Measurements from ENCODE around the gene LRP2BP. TPM values are rescaled to one million over a fixed set of nuclear protein-coding genes. Genes with fewer than 3 reads are reported as not detected.

The LRP2BP gene
- total RNA-seq, 1 experiment from 2014 or later, result 0.33 TPM

DNA sequence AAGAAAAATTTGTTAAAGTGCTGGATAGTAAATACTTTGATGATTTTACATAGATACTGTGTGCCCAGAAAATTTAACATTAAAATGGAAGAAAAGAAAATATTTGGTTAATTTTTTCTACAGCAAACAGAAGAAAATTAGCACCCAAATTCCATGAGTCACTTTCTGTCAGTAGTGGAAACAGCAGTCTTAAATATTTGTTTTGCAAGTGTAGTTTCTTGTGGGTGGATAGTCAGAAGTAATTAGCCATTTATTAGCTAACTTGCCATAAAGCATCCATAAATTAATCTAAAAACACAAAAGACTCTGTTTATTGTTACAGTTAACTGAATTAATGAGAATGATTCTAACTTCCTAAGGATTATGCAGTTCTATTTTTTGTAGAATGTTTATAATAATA lies 39.7 kb upstream of the LRP2BP start:
- POLR2A ChIA-PET, result no interaction called here
- no peaks in the 10 kb centered on the region for H3K27me3 ChIP-seq (ENCODE audit: control insufficient read depth, insufficient read depth, low read length)
- no peak overlapping the region for H3K27ac ChIP-seq (ENCODE audit: low read length)
- in situ Hi-C loops (cut with HindIII; ENCODE audit: low pct_unique_long_range_greater_than_20kb, low sequenced_read_pairs), result no loop called here
- TF ChIP-seq POLR2AphosphoS5 (IDR thresholded peaks at IDR 0.05; ENCODE audit: low read depth, low read length), result no peak
- TF ChIP-seq, protein P1, sequence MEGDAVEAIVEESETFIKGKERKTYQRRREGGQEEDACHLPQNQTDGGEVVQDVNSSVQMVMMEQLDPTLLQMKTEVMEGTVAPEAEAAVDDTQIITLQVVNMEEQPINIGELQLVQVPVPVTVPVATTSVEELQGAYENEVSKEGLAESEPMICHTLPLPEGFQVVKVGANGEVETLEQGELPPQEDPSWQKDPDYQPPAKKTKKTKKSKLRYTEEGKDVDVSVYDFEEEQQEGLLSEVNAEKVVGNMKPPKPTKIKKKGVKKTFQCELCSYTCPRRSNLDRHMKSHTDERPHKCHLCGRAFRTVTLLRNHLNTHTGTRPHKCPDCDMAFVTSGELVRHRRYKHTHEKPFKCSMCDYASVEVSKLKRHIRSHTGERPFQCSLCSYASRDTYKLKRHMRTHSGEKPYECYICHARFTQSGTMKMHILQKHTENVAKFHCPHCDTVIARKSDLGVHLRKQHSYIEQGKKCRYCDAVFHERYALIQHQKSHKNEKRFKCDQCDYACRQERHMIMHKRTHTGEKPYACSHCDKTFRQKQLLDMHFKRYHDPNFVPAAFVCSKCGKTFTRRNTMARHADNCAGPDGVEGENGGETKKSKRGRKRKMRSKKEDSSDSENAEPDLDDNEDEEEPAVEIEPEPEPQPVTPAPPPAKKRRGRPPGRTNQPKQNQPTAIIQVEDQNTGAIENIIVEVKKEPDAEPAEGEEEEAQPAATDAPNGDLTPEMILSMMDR (IDR thresholded peaks at IDR 0.05), result no peak
- intact Hi-C loops (cut with micrococcal nuclease; ENCODE audit: unreplicated experiment), result no loop called here
- BruUV-seq (replicated peaks), result no TSS peak
- H3K4me3 ChIP-seq (ENCODE audit: low read depth in 2 of 2, low read length in 2 of 2), result no peak overlapping the region
- no peaks in the 10 kb centered on the region for H3K36me3 ChIP-seq (ENCODE audit: control insufficient read depth, insufficient read depth, low read length)
- DNase-seq (ENCODE audit: low read depth, low spot score), result no peak
- H3K9me3 ChIP-seq (ENCODE audit: control insufficient read depth, insufficient read depth, low read depth, low read length), result no peaks in the 10 kb centered on the region
- no peak for ATAC-seq
- CTCF ChIA-PET, result no interaction called here
- H3K4me1 ChIP-seq (ENCODE audit: control insufficient read depth, insufficient read depth, low read length), result no peaks in the 10 kb centered on the region

DNA sequence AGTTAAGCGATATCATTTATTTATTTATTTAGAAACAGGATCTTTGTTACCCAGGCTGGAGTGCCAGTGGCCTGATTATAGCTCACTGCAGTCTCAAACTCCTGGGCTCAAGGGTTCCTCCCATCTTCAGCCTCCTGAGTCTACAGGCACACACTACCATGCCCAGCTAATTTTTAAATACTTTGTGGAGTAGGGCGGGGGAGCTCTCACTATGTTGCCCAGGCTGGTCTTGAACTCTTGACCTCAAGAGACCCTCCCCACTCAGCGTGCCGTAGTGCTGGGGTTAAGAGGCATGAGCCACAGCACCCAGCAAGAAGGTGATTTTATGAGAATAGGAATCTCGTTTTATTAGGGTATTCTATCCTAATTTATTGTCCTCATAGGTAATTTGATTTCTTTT lies 33.9 kb upstream of the LRP2BP start:
- no peaks in the 10 kb centered on the region; the same call in 1 of the 2 replicates for H3K4me1 ChIP-seq (ENCODE audit: control insufficient read depth, insufficient read depth, low read length)
- ChIA-PET POLR2A (no interaction called here), CTCF (no interaction called here)
- in situ Hi-C loops (cut with HindIII; ENCODE audit: low pct_unique_long_range_greater_than_20kb, low sequenced_read_pairs) (no loop called here), intact Hi-C loops (cut with micrococcal nuclease; ENCODE audit: unreplicated experiment) (no loop called here)
- H3K4me3 ChIP-seq (ENCODE audit: low read depth in 2 of 2, low read length in 2 of 2), result no peak overlapping the region
- H3K27ac ChIP-seq (ENCODE audit: low read length), result no peak overlapping the region
- no peaks in the 10 kb centered on the region; the same call in 1 of the 2 replicates for H3K36me3 ChIP-seq (ENCODE audit: control insufficient read depth, insufficient read depth, low read length)
- ATAC-seq (no peak), DNase-seq (ENCODE audit: low read depth, low spot score) (no peak)
- no peaks in the 10 kb centered on the region for H3K9me3 ChIP-seq (ENCODE audit: control insufficient read depth, insufficient read depth, low read depth, low read length)
- TF ChIP-seq, protein P1 (IDR thresholded peaks at IDR 0.05), result no peak
- no peak for TF ChIP-seq POLR2AphosphoS5 (IDR thresholded peaks at IDR 0.05; ENCODE audit: low read depth, low read length)
- BruUV-seq (replicated peaks), result no TSS peak
- H3K27me3 ChIP-seq (ENCODE audit: control insufficient read depth, insufficient read depth, low read length), result no peaks in the 10 kb centered on the region

DNA sequence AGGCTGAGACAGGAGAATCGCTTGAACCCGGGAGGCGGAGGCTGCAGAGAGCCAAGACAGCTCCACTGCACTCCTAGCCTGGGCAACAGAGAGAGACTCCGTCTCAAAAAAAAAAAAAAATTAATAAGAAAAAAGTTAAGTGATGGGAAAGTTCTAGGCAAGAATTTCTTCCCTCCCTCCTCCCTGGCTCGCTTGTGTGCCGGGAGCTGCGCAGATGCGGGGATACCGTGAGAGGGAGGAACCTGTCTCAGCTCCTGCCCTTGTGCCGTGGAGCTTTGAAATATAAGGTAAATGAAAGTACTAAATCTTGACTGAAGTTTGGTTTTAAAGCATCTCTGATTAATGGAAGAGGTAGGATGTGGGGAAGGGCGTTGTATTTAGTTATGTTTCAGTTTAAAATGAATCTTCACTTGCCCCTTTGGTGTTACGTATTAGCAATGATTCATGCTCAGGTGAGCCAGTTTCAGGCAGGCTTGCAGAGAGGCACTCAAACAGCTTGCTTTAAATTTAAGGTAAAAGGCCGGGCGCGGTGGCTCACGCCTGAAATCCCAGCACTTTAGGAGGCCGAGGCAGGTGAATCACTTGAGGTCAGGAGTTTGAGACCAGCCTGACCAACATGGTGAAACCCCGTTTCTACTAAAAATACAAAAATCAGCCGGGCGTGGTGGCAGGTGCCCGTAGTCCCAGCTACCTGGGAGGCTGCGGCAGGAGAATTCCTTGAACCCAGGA lies 31.4 kb upstream of the LRP2BP start:
- TF ChIP-seq, protein P1 (IDR thresholded peaks at IDR 0.05), result no peak
- TF ChIP-seq TCF7L2 (IDR thresholded peaks at IDR 0.05; ENCODE audit: low read depth, low read length), result no peak
- TF ChIP-seq POLR2AphosphoS5 (IDR thresholded peaks at IDR 0.05; ENCODE audit: low read depth, low read length), result no peak
- TF ChIP-seq, protein P2, sequence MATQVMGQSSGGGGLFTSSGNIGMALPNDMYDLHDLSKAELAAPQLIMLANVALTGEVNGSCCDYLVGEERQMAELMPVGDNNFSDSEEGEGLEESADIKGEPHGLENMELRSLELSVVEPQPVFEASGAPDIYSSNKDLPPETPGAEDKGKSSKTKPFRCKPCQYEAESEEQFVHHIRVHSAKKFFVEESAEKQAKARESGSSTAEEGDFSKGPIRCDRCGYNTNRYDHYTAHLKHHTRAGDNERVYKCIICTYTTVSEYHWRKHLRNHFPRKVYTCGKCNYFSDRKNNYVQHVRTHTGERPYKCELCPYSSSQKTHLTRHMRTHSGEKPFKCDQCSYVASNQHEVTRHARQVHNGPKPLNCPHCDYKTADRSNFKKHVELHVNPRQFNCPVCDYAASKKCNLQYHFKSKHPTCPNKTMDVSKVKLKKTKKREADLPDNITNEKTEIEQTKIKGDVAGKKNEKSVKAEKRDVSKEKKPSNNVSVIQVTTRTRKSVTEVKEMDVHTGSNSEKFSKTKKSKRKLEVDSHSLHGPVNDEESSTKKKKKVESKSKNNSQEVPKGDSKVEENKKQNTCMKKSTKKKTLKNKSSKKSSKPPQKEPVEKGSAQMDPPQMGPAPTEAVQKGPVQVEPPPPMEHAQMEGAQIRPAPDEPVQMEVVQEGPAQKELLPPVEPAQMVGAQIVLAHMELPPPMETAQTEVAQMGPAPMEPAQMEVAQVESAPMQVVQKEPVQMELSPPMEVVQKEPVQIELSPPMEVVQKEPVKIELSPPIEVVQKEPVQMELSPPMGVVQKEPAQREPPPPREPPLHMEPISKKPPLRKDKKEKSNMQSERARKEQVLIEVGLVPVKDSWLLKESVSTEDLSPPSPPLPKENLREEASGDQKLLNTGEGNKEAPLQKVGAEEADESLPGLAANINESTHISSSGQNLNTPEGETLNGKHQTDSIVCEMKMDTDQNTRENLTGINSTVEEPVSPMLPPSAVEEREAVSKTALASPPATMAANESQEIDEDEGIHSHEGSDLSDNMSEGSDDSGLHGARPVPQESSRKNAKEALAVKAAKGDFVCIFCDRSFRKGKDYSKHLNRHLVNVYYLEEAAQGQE (IDR thresholded peaks at IDR 0.05; ENCODE audit: insufficient read depth in 1 of 2, low read depth in 2 of 2, low read length in 1 of 2), result no peak
- TF ChIP-seq SIN3A (IDR thresholded peaks at IDR 0.05; ENCODE audit: borderline replicate concordance, insufficient read depth, low read depth, low read length), result no peak
- no peaks in the 10 kb centered on the region for H3K9me3 ChIP-seq (ENCODE audit: control insufficient read depth, insufficient read depth, low read depth, low read length)
- H3K36me3 ChIP-seq (ENCODE audit: control insufficient read depth, insufficient read depth, low read length), result no peaks in the 10 kb centered on the region; the same call in 1 of the 2 replicates
- POLR2A ChIA-PET, result interaction anchor here (0.6 to 0.7 kb wide), 2 partner anchors 31 to 610 kb away, joined by 5 to 6 read pairs; partner anchors contain the start of gene ANKRD37
- no peak overlapping the region for H3K4me3 ChIP-seq (ENCODE audit: low read depth in 2 of 2, low read length in 2 of 2)
- H3K4me1 ChIP-seq (ENCODE audit: control insufficient read depth, insufficient read depth, low read length), result no peaks in the 10 kb centered on the region; the same call in 1 of the 2 replicates
- no peaks in the 10 kb centered on the region for H3K27me3 ChIP-seq (ENCODE audit: control insufficient read depth, insufficient read depth, low read length)
- intact Hi-C loops (cut with micrococcal nuclease; ENCODE audit: unreplicated experiment), result no loop called here
- in situ Hi-C loops (cut with HindIII; ENCODE audit: low pct_unique_long_range_greater_than_20kb, low sequenced_read_pairs), result no loop called here
- CTCF ChIA-PET, result no interaction called here
- ATAC-seq (no peak), DNase-seq (ENCODE audit: low read depth, low spot score) (no peak)
- BruUV-seq (replicated peaks), result TSS peak; percentile 69
- H3K27ac ChIP-seq (ENCODE audit: low read length), result no peak overlapping the region

Measured in Panc1 (cell line).